ENCODE results near the gene C11orf16.
"Not testable (repeated sequence)": the region's sequence is repeated elsewhere in the genome, so short reads cannot be mapped to it uniquely, and the experiment has no call there.

Gene C11orf16

GRCh38 chr11:8932564-8933180 is at the start of gene C11orf16:
Gene C11orf16 (minus strand): TSS chr11:8932947. CDS start chr11:8932308, 639 bp downstream.
- DNase-seq: peak; percentile 9 to 33 (median 12)

GRCh38 chr11:8980485-8980884 is 47.7 kb upstream of the C11orf16 start:
- DNase-seq: no peak

DNA sequence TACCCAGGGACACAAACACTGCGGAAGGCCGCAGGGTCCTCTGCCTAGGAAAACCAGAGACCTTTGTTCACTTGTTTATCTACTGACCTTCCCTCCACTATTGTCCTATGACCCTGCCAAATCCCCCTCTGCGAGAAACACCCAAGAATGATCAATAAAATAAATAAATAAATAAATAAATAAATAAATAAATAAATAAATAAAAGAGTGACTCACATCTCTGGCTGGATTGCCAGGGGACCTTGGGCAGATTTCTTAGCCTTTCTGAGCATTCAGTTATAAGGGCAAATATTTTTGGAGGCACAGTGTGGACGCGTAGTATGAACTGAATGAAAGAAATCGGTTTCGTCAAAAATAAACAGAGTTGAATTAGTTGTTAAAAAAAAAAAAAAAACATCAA is 46.6 kb upstream of the C11orf16 start:
- DNase-seq: not testable (repeated sequence)

DNA sequence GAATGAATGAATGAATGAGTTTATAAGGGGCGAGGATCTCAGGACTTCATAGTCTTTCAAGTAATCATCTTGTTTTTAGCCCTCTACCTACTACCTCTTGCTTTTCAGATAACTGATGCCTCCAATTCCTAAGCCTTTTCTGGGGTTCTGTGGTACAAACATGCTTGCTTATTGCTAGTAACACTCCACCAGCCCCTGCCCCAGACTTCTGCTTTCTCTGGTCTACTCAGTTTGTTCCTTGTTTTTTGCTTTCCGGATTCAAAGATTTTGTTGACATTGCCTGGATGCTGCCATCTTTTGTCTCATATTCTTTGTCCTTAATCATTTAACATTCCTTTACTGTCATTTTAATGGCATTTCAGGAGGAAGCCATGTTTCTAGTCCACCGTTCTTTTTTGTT is 40.4 kb upstream of the C11orf16 start:
- DNase-seq: no peak

DNA sequence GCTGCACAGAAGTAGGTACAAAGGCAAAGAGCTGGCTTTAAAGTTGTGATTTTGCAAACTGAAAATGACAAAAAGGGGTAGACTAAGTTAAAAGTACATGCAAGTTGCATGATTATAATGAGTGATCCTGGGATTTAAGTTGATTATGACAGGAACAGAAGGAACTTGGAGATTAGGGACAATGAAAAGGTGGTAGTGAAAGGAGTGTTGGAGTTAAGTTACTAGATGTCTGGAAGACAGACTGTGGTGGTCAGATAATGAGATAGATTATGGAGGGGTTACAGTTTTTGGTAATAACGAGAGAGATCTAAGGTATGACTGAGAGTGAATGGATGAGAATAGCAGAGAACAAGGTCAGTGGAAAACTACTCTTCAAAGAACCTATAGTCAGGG is 39.2 kb upstream of the C11orf16 start:
- no peak for DNase-seq

DNA sequence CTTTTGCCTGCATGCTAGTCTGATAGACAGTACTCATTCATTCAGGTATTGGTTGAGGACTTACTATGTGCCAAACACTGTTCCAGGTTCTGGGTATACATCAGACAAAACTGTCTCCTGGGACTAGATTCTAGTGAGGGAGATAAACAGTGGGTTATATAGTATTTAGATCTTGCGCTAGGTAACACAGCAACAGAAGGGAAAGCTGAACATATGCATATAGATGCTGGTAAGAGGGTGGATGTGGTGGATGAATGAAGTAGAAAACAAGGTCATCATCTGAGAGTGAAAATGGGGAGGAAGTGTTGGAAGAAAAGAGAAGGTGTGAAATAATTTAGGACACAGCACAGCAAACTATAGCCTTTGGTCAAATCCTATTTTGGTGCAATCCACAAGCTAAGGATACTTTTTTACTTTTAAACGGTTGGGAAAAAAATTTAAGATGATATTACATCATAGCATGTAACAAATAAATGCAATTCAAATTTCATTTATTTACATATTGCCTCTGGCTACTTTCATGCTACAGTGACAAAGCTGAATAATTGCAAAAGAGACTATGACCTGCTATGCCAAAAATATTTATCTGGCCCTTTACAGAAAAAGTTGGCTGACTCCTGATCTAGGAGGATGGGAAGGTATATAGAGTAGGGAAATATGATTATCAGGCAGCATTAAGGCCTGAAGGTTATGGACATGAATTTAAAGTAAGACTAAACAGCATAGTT is 38.6 kb upstream of the C11orf16 start:
- no peak for DNase-seq

GRCh38 chr11:8967184-8967583 is 34.4 kb upstream of the C11orf16 start:
- DNase-seq: no peak

DNA sequence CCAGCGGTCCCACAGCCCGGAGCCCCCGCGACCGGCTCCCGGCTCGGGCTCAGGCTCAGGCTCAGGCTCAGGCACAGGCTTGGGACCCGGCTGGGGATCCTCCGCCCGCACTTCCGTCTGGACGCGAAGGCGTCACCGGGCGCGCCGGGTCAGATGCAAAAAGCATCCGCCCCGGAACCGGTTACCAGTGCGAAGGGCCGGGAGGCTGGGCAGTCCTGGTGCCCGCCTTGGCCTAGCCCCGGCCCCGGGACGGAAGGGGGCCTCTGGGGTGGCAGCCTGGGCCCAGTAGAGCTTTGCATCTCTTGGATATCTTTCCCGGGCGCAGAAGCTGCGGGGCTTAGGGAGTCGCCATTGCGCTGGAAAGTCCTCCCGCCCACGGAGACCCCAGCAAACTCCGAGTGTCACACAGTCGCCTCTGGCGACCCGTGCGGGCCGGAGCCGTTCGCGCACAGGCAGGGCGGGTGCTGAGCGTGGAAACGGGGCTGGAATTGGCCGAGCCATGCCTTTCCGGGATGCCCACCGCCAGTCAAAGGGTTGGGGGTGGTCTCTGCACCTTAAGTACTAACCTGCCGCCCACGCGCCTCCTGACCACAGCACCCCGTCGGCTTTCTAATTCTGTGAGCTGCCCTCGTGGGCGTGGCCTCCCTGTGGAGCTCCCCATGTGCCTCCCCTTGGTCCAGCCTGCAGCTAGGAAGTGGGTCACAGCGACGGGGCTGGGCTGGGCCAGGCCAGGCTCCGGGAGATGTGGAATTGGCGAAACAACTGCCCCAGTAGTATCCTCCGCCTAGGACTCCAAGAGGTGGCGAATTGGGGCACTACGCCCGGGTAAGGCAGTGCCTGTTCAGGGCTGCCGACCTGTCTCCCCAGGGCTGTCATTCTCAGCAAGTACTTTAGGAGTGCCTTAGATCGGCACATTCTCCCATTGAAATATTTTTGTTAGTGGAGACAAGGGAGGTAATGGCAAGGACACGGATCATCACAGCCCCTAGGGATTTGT is 31.9 kb upstream of the C11orf16 start, which contains the start of gene TMEM9B:
Gene TMEM9B, minus strand, starts transcription at position 119 of the 997 bp plus-strand sequence. CDS start 129 bp downstream, outside the sequence.
- DNase-seq: peak; percentile 91 to 93 (median 92)

DNA sequence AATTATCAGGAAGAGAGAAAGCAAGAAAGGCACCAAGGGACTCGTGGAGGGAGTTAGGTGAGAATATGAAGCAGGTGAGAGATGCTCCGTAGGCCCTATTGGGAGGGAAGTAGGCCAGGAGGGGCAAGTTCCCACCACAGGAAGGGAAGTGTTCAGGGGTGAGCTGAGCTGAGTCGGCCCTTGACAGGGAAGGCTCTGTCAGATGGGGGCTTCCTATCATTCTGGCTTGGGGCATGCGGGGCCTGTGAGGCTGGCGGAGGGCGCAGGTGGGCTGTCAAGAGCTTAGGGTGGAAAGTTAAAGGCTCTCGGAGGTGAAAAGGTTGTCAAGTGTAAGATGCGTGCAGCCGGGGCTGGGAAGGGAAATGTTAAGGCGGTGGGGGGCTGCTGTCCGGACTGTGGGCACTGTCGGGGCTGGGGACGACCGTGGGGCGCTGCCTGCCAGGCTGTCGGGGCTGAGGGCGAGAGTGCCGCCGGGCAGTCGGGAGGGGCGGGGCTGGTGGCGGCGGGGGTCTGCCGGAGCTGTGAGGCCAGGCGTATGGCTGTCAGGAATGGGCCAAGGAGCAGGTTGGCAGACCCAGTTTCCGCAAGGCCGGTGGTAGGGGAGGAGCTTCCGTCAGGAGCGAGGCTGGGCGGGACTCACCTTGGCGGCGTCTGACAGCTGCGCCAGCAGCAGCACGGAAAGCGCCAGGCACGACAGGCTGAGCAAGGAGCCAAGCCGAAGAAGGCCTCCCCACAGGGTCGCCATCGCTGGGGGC is 31.0 kb upstream of the C11orf16 start:
- peak; percentile 85 to 92 (median 91) for DNase-seq

DNA sequence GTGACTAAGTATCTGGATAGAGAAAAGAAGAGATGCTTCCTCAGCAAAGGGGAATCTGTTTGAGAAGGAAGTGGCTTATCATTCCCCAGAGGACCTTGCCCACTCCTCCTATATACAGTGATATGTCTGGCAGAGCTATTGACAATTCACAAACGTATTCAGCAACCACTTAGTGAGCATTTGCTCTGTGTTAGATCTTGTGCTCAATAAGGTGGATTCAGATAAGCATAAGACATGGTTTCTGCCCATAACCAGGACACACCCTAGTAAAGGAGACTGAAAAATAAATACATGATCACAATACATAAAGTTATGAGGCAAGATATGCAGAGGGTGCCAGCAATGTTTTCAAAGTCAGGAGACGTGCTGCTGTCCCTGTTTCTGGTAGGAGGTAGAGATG is 30.1 kb upstream of the C11orf16 start:
- peak in 1 of 3 experiments; percentile 17 for DNase-seq

GRCh38 chr11:8961401-8961800 is 28.7 kb upstream of the C11orf16 start:
- no peak for DNase-seq

GRCh38 chr11:8959546-8960166 is 26.9 kb upstream of the C11orf16 start:
- DNase-seq: peak; percentile 16 to 76 (median 36)

DNA sequence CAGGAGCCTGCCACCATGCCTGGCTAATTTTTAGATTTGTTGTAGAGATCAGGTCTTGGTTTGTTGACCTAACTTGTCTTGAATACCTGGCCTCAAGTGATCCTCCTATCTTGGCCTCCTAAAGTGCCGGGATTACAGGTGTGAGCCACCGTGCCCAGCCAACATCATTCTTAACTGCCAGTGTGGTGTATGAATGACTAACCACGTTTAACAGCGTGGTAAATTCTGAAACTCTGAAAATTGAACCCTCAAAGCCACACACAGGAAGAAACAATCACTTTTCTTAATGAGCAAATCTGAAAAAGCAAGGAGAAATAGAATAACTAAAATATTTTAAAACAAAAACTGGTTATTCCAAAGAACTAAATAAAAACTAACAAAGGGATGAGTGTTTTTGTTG is 24.1 kb upstream of the C11orf16 start:
- no peak for DNase-seq

- no peak for DNase-seq
Measured at GRCh38 chr11:8948886-8949285, 16.1 kb upstream of the C11orf16 start.

- no peak for DNase-seq
Measured at GRCh38 chr11:8947230-8947943, 14.6 kb upstream of the C11orf16 start.

- DNase-seq: no peak
Measured at GRCh38 chr11:8942518-8943066, 9.8 kb upstream of the C11orf16 start, which contains the start of gene ASCL3. Gene ASCL3 (minus strand): TSS chr11:8943016. CDS start chr11:8938161, 4,855 bp downstream.

- no peak for DNase-seq
Measured at GRCh38 chr11:8941341-8942103, 8.8 kb upstream of the C11orf16 start.

DNA sequence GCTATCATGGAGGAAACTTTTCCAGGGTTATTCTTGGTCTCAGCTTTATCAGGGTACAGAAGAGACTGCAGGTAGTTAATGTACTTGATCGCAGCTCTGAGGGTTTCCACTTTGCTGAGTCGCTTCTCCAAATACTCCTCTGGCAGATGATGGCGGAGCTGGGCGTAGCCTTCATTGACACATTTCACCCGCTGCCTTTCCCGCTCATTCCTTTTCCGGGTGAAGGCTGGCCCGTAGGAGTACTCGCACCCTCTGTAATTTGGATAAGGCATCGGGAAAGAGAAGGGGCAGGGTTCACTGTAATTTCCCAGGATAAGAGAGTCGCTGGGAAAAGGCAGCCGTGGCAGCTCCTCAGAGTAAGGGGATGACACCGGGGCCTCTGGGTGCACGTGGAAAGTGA is 4.9 kb upstream of the C11orf16 start:
- DNase-seq: no peak

DNA sequence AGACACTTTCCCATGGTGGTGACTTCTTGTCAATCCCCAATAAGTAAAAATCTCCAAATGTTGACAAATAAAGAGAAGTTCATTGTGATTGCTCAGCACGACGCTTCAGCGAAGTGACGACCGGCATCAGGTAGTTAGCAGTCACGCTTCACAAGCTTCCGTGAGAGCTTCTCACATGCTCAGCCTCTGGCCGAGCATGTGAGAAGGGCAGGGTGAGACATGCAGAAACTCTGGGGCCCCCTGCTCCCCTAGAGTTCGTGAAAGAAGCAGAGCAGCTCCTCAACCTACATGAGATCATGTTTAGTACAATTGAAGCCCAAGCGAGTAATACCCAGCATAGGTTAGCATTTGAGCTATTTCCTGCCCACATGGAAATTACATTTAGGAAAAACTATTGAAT is 4.4 kb upstream of the C11orf16 start:
- DNase-seq: peak in 1 of 3 experiments; percentile 27

- DNase-seq: not testable (repeated sequence)
Measured at GRCh38 chr11:8935789-8936188, 3.0 kb upstream of the C11orf16 start.

Measured in NCI-H1417 (cell line).